VCaP (cell line): ENCODE results near the gene PTPRN2.

Experiments
- H3K27ac ChIP-seq: fragments of 450-650 bp; 2 replicates; pipeline ENCODE4 v1.5.1; 2017
- TF ChIP-seq, protein P1 (sequence below): fragments of 450-650 bp; conservative IDR thresholded peaks from 2 replicates; pipeline ENCODE4 v1.5.1; 2017; ENCODE audit warnings: mild to moderate bottlenecking, moderate library complexity

Gene PTPRN2

DNA sequence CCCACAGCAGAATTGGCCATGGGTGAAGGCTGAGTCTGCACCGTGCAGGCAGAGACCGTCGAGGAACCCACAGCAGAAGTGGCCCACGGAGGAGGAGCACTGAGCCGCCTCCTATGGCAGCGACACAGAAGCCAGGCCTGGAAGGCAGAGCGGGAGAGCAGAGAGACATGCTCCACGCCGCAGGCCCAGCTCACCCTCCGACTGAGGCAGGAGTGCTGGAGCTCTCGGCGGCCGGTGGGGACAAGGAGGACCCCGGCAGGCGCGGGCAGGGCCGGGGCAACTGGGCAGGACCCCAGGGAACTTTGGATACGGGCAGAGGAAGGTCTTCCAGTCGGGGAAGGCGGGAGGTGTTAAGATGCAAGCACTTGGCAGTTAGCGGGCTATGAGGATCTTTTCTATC, 830.4 kb downstream of the PTPRN2 start:
- H3K27ac ChIP-seq, result no peak overlapping the region
- TF ChIP-seq, protein P1, sequence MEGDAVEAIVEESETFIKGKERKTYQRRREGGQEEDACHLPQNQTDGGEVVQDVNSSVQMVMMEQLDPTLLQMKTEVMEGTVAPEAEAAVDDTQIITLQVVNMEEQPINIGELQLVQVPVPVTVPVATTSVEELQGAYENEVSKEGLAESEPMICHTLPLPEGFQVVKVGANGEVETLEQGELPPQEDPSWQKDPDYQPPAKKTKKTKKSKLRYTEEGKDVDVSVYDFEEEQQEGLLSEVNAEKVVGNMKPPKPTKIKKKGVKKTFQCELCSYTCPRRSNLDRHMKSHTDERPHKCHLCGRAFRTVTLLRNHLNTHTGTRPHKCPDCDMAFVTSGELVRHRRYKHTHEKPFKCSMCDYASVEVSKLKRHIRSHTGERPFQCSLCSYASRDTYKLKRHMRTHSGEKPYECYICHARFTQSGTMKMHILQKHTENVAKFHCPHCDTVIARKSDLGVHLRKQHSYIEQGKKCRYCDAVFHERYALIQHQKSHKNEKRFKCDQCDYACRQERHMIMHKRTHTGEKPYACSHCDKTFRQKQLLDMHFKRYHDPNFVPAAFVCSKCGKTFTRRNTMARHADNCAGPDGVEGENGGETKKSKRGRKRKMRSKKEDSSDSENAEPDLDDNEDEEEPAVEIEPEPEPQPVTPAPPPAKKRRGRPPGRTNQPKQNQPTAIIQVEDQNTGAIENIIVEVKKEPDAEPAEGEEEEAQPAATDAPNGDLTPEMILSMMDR, result no peak

DNA sequence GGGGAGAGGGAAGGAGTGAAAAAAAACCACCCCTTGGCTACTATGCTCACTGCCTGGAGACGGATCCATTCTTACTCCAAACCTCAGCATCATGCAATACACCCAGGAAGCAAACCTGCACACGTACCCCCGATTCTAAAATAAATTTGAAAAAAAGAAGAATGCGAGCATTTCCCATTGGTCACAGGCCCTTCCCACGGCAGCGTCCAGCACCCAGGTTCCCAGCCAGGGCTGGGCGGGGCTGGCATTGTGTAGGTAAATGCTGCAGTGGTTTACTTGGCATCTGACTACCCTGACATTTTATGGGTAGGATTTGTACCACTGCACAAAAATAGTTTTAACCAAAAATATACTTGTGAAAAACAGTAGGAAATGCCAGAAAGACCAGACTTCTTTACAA, 831.9 kb downstream of the PTPRN2 start:
- TF ChIP-seq, protein P1, result no peak
- H3K27ac ChIP-seq, result no peak overlapping the region

DNA sequence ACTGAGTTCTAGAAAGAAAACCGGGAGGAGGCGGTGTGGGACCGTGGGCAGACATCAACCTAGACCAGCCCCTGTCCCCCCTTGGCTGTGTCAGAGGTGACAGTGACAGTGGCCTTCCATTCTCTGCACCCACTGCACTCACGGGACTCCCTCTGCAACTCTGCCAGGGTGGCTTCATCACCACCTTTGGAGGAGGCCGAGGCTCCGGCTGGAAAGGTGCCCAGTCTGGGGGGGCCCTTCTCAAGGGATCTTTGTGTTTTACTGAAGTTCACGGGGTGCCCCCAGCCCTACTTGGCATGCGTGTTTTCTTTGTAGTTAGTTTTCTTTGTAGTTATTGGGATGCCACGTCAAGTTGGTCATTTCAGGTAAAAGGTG, 833.2 kb downstream of the PTPRN2 start:
- TF ChIP-seq, protein P1, result no peak
- H3K27ac ChIP-seq, result no peak overlapping the region

DNA sequence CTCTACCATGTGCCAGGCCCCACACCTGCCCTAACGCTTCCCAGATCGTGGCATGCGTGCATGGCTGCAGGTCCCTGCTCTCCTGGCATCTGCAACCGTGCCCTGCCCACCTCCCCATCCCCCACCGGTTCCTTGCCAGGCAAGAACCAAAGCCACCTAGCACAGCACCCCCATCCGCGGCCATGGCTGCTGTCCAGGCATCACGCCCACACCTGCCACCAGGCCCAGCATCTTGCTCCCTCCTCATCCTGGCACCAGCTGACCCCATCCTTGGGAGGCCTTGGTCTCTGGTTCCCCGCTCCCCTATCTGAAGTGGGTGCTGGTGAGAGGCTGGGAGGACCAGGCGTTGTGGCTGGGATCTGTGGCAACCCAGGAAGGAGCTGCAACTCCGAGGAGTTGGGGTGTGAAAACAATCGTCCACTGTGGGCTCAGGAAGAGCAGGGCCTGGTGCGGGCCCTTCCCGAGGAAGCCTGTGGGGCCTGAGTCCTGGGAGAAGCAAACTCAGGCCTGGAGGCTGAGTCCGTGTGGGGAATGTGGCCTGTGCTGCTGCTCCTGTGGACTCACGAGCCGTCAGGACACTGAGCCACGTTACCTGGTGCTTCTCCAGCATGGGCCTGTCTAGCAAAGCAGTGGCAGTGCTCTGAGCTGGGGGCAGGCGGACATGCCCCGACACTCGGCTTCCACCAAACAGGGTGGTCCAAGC, 833.8 kb downstream of the PTPRN2 start:
- TF ChIP-seq, protein P1, result no peak

DNA sequence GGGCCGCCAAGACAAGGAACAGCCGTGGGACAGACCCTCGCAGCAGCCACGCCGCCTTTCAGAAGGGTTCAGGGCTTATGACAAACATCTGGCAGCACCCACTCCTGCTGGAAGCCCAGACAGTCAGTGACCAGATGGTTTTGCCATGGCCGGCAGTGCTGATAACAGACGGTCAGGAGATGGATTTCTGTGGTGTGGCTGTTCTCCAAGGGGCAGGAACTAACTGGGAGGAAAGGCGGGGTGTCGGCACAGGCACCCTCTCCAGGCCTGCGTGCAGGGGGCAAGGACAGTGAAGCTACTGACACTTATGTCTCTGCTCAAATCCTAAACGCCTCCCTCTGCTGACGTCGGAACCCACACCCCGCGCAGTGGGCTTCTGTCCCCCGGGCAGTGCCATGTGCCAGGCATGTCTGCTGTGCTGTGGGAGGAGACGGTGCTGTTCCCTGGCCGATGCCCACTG, 834.8 kb downstream of the PTPRN2 start:
- TF ChIP-seq, protein P1, result no peak
- H3K27ac ChIP-seq, result no peak overlapping the region

More for the DNA sequence above, 833.8 kb downstream of the PTPRN2 start:
- H3K27ac ChIP-seq, result no peak overlapping the region

DNA sequence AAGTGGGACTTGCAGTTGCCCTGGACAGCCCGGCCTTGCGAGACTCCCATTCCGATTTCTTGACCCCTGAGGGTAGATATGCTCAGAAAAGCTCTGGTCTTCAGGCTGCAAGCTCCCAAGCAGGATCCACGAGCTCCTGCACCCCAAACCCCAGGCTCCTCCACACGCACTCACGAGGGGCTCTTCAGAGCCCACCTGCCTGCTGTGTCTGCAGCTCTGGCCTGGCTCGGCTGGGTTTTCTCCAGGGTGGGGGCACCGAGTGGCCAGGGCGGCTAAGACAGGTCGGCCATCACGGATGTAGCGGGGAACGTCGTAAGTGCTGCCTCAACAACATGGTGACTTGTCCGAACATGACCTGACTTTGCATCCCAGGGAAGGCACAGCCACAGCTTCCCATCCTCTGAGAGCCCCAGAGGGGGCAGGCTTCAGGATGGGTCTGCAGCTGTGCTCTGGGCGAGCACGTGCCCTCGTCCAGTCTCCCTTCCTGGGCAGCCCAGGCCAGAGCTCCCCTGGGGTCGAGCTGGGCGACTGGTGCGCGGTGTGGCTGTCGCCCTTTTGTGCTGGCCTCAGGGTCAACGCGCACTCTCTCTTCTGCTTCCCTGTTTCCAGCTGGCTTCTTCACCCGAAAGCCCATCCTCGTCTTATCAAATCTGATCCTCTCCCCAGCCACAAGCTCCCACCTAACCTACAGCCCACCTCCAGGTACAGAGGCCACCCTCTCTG, 835.5 kb downstream of the PTPRN2 start:
- TF ChIP-seq, protein P1, result no peak
- no peak overlapping the region for H3K27ac ChIP-seq

DNA sequence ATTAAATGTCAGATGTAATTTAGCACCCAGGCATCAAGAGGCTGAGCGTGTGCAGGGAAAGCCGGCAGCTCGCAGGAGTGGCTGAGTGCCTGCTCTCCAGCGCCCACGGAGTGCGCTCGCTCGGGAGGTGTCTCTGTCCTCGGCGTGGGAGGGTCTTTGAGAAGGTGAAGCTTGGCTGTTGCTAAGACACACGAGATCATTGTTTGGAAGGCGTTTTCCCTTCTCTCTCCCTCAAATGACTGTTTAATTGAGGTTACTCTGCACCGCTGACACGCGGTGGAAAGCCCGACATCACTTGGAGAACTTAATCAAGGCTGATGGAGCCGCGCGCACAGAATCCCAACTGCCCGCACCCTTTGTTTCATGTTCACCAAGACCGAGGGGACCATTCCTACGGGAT, 836.2 kb downstream of the PTPRN2 start:
- TF ChIP-seq, protein P1, result no peak

More for the DNA sequence above, 836.2 kb downstream of the PTPRN2 start:
- H3K27ac ChIP-seq, result no peak overlapping the region
